ENCODE measurements around the gene GIPC3. TPM values are rescaled to one million over a fixed set of nuclear protein-coding genes. Genes with fewer than 3 reads are reported as not detected.

GIPC3 gene
- total RNA-seq, 1 donor from 2014 or later: 2.2 TPM

GRCh38 chr19:3610745-3611717 lies 25.8 kb downstream of the GIPC3 start:
- intact Hi-C loops (cut with DNase I): no loop called here
- no peak for DNase-seq
- ATAC-seq (ENCODE audit: poor library complexity): no peak

DNA sequence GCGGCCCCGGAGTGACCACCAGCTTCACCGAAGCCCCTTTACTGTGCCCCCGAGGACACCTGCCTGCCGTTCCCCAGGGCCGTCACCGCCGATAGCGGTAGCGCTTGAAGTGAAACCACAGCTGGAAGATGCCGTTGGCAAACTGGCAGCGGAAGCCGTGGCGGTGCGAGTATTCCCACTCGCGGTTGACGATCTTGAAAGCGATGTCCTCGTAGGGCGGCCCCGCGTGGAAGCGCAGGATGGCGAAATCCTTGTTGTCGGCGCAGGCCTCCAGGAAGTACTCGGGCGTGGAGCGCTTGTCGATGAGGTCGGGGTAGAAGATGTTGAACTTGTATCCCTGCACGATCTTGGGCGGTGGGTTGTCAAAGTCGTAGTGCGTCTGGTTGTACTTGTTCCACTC lies 26.6 kb downstream of the GIPC3 start:
- ATAC-seq (ENCODE audit: poor library complexity) (no peak), DNase-seq (no peak)
- intact Hi-C loops (cut with DNase I): no loop called here

DNA sequence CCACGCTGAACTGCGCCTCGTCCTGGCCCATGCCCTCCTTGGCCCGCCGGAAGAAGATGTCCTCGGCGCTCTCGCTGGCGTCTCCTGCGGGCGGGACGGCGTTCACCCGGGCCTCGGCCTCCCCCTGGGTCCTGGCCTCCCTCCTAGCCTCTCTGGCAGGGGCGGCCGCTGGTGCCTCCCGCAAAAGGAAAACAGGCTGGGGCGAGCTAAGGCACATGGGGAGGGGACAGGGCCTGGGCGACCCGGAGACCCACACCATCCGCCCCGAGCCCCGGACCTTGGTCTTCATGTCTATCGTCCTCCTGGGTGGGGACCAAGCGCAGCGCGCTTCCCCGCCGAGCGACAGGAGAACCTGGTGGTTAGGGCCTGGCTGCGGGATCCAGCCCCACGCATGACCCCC lies 27.1 kb downstream of the GIPC3 start:
- DNase-seq: no peak
- intact Hi-C loops (cut with DNase I): no loop called here
- no peak for ATAC-seq (ENCODE audit: poor library complexity)

GRCh38 chr19:3612901-3613741 lies 27.8 kb downstream of the GIPC3 start:
- intact Hi-C loops (cut with DNase I): no loop called here
- ATAC-seq (ENCODE audit: poor library complexity) (no peak), DNase-seq (no peak)

DNA sequence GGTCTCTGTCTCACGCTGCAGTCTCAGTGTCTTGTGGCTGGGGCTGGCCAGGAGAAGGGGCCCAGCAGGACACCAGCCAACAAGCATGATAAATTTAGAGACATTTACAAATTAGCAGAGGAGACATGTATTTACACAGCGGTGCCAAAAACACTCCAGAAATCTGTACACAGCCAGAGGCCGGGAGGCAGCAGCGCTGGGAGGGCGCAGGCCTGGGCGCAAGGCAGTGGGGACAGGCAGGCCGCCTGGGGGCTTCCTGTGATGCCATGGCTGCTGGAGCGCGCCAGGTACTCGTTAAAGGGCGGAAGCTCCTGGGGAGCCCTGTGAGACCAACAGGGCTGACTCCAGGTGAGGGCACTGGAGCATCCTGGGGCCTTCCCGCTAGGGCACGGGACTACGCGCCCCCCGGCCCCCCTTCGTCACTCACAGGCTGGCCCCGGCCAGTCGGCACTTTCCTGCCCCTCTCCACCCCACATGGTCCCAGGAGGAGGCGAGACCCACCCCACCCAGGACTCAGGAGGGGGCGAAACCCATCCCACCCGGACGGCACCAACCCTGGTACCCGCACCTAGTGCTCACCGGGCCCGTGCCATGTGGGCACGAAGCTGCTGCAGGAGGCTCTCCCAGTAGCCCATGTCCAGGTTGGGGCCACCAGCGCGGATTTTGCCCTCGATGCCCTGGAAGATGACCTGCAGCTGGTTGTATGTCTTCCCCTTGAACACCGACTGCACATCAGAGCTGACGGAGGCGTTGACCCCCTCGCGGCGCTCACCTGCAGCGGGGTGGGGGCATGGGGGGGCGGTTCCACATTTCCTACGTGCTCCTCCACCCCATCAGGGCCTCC lies 28.8 kb downstream of the GIPC3 start:
- ATAC-seq (ENCODE audit: poor library complexity): no peak
- intact Hi-C loops (cut with DNase I): no loop called here

DNA sequence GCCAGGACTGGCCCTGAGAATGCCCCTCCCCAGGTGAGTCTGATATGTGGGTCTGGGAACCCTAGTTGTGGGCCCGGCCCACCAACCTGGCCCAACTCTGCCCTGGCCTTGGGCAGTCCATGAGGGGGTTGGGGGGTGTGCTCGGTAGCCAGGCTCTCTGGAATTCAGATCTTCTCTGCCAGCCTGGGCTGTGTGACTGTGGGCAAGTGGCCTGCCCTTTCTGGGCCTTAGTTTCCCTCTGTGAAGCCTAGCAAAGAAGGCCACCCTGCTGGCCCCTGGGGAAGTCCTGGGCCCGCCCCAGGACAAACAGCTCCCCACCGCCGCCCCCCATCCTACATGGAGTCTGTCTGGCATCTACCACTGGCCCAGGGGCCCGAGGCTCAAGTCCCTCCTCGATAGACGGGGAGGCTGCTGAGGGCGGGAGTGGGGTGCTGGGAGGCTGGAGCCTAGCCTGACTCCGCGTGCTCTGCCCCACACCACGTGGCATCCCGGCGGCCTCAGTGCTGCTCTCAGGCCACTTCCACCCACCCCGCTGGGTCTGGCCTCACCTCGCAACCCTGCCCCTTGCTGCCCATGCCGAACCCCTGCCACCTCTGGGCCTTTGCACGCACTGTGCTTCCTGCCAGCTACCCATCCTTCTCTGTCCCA lies 29.7 kb downstream of the GIPC3 start:
- DNase-seq (no peak), ATAC-seq (ENCODE audit: poor library complexity) (no peak)
- intact Hi-C loops (cut with DNase I): loop anchor here (5.0 kb wide), 1 partner anchor 68 kb away; no protein-coding TSS in a partner anchor

More for the DNA sequence above, 28.8 kb downstream of the GIPC3 start:
- no peak for DNase-seq

- DNase-seq: no peak
- intact Hi-C loops (cut with DNase I): loop anchor here (5.0 kb wide), 1 partner anchor 68 kb away; no protein-coding TSS in a partner anchor
- no peak for ATAC-seq (ENCODE audit: poor library complexity)
These were observed 30.4 kb downstream of the GIPC3 start for GRCh38 chr19:3615524-3616135.

DNA sequence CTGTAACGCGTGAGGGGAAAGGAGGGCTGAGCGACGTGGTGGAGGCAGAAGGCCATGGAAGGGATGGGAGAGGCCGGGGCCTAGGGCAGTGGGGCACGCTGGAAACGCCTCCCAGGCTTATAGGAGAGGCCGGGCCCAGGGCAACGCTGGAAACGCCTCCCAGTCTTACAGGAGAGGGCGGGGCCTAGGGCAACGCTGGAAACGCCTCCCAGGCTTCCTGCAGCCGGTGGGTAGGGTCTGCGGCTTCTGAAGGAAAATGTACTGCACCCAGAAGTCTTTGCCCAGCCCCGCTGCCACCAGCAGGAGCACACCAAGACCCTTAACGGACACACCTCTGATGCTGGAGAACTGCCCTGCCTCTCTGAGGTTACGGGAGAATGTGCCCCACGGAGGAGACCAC lies 32.2 kb downstream of the GIPC3 start:
- intact Hi-C loops (cut with DNase I): loop anchor here (5.0 kb wide), 1 partner anchor 70 kb away; no protein-coding TSS in a partner anchor
- DNase-seq: no peak
- no peak for ATAC-seq (ENCODE audit: poor library complexity)

DNA sequence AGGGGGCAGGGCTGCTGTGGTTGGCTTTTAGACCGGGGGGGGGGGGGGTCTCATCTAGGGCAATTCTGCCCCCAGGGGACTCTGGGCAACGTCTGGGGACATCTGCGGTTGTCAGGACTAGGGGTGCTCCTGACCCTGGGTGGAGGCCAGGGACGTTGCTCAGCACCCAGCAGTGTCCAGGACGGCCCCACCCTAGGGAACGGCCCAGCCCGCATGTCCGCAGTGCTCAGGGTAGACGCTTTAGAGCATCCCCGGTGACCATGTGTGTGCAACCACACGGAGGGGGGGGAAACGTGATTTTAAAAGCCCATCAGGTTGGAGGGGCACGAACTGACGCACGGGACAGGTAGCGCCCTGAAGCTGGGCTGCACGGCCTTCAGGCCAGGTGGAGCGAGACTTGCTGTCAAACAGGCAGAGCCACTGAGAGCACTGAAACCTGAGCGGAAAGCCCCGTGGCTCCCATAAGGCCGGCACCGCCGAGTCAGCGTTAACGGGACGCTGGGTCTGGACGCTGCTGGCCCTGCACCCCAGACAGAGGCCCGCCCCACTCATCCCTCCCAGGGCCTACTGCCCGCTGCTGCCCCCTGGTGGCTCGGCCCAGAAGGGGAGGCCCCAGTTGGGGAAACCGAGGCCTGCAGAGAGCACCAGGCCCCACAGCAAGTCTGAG lies 33.0 kb downstream of the GIPC3 start:
- DNase-seq (peak; percentile 86), ATAC-seq (ENCODE audit: poor library complexity) (peak; percentile 85)
- intact Hi-C loops (cut with DNase I): loop anchor here (2.0 to 5.0 kb wide), 2 partner anchors 31 to 71 kb away; no protein-coding TSS in a partner anchor

DNA sequence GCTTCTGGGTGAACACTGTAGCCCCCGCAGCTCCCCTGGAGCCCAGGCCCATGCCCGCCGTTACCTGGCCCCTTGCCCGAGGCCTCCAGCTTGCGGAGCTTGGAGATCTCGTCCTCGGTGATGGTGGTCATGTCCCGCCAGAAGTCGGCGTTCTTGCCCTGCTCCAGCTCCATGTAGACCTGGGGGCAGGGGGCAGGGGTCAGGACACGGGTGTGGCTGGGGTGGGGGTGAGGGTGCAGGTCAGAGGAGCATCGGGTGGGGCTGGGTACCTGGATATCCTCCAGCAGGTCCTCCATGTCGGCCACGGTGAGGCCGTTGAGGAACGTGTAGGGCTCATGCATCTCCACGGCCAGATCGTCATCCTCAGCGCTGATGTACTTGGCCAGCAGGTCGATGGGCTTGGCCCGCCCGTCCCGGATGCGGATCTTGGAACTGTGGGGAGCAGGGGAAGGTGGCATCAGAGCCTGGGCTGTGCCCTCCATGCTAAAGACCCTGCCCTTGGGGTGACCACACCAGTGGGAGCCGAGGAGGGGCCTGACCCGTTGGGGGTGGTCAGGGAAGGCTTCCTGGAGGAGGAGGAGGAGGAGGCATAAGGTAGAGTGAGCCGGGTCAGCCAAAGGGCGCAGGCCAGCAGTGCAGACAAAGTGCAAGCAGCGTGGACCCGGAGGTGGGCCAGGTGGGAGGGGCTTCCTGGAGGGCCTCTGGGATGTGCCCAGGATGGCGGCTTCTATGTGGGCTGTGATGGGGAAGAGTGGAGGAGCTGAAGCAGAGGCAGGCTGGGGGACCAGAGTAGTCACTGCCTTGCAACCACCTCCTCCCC lies 33.7 kb downstream of the GIPC3 start:
- no peak for DNase-seq
- intact Hi-C loops (cut with DNase I): loop anchor here (2.0 to 5.0 kb wide), 2 partner anchors 32 to 72 kb away; no protein-coding TSS in a partner anchor
- peak; percentile 4 for ATAC-seq (ENCODE audit: poor library complexity)

DNA sequence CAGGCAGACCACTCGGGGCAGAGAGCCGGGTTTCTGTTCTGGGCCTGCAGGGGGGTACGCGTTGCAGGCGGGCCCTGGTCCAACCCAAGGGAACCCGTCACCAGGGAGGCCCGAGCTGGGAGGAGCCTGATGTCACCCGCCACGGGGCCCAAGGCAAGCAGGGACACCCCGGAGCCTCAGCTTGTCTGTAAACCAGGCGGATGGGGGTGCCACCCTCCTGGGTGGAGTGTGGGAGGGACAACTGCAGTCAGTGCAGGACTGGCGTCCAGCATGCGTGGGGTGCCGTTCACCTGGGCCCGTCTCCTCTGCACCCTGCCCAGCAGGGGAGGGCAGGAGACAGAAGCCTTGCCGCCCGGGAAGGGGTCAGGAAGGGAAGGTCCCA lies 34.3 kb downstream of the GIPC3 start:
- no peak for DNase-seq
- ATAC-seq (ENCODE audit: poor library complexity): no peak

DNA sequence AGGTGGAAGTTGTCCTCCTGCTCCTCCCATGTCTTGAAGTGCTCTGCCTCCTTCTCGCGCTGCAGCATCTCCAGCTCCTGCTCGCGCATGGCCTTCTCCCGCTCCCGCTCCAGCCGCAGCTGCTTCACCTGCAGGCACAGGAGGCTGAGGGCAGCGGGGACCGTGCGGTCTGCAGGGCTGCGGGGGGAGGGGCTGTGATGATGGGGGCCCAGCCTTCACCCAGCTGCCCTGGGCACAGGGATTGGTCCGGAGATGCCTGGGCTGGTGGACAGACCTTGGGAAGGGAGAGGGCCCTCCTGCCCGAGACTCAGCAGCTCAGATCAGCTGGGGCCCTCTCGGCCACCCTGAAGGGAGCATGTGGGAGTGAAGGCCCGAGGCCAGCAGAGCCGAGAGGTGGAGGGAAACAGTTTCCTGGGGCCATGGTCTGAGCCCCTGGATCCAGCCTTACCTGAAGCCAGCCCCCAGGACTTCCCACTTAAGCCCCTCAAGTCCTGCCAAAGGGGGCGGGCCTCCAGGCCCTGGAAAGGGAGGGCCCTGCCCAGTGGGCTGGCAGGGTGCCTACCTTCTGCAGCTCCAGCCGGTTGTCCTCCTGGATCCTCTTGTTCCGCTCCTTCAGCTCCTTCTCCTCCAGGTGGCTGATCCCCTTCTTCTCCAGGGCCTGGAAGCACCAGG lies 35.0 kb downstream of the GIPC3 start:
- intact Hi-C loops (cut with DNase I): no loop called here
- no peak for DNase-seq
- no peak for ATAC-seq (ENCODE audit: poor library complexity)

More for the DNA sequence above, 34.3 kb downstream of the GIPC3 start:
- intact Hi-C loops (cut with DNase I): loop anchor here (2.0 to 5.0 kb wide), 2 partner anchors 33 to 72 kb away; no protein-coding TSS in a partner anchor

DNA sequence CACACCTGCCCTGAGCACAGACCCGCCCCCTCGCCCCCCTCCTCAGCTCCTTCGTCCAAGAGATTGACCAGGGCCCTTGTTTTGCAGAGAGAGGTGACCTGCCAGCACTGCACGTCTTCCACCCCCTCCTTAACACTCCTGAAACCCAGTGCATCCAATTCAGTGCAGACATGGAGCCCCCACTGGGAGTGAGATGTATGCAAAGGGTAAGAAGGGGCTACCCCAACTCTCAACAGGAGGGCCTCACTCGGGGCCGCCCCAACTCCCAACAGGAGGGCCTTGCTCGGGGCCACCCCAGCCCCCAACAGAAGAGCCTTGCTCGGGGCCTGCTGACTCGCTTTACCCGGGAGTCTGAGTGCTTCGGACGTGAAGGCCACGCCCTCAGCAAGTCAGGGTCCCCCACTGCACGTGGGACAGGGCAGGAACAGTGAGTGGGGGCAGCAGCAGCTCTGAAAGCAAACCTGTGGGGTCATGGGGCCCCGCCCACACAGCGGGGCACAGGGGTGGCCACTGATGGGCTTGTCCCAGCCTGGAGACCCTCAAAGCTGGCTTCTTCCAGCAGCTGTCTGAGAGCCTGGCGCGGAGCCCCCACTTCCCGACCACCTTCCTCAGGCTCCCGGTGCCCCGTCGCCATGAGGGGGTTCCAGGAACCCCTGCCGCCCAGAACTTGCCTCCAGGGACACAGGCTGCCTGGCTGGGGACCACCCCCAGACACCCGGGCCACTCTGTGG lies 35.7 kb downstream of the GIPC3 start:
- intact Hi-C loops (cut with DNase I): no loop called here
- no peak for DNase-seq

GRCh38 chr19:3621689-3622088 lies 36.4 kb downstream of the GIPC3 start:
- ATAC-seq (ENCODE audit: poor library complexity) (no peak), DNase-seq (no peak)
- intact Hi-C loops (cut with DNase I): no loop called here

More for the DNA sequence above, 35.7 kb downstream of the GIPC3 start:
- no peak for ATAC-seq (ENCODE audit: poor library complexity)

DNA sequence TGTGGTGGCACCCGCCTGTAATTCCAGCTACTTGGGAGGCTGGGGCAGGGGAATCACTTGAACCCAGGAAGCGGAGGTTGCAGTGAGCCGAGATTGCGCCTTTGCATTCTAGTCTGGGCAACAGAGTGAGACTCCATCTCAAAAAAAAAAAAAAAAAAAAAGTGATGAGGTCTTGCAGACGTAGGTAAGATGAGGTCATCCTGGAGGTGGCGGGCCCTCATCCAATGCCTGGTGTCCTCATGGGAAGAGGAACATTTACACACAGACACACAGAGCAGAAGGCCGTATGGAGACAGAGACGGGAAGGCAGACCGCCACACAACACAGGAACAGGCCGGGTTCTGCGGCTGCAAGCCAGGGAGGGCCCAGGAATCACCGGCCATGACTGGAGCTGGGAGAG lies 36.9 kb downstream of the GIPC3 start:
- intact Hi-C loops (cut with DNase I): no loop called here
- no peak for ATAC-seq (ENCODE audit: poor library complexity)

More for the DNA sequence above, 36.9 kb downstream of the GIPC3 start:
- DNase-seq: no peak

Data from Right ventricle myocardium superior (tissue), 1 donor.